Stimulated activated naive CD8-positive, alpha-beta T cell treated with anti-CD3 and anti-CD28 coated beads, Interleukin-15, Interleukin-2, amounts not matched to agents 100 ng/mL and 50 ng/mL, for 24 hours (primary cell): ENCODE results near the gene ARHGDIA.

ENCODE experiments used
- H3K27ac Mint-ChIP-seq: one replicate; pipeline ENCODE4 v1.8.0; 2021; ENCODE audit warnings: mild to moderate bottlenecking, mixed read lengths
- H3K27me3 Mint-ChIP-seq: one replicate; pipeline ENCODE4 v1.8.0; 2021; ENCODE audit warnings: mixed read lengths
- H3K36me3 Mint-ChIP-seq: one replicate; pipeline ENCODE4 v1.8.0; 2021; ENCODE audit warnings: low read depth, mixed read lengths
- H3K4me1 Mint-ChIP-seq: one replicate; pipeline ENCODE4 v1.8.0; 2021; ENCODE audit warnings: low read depth, mixed read lengths
- H3K4me3 Mint-ChIP-seq: one replicate; pipeline ENCODE4 v1.8.0; 2021; ENCODE audit warnings: mild to moderate bottlenecking, mixed read lengths
- H3K9me3 Mint-ChIP-seq: one replicate; pipeline ENCODE4 v1.8.0; 2021; ENCODE audit warnings: mixed read lengths

The ARHGDIA gene

GRCh38 chr17:81885454-81885853, 14.3 kb upstream of the ARHGDIA start:
- H3K27ac Mint-ChIP-seq, result no peak overlapping the region
- peaks cover 72% of the 10 kb centered on the region for H3K36me3 Mint-ChIP-seq
- no peak overlapping the region for H3K4me3 Mint-ChIP-seq
- no peaks in the 10 kb centered on the region for H3K27me3 Mint-ChIP-seq
- peaks cover 27% of the 10 kb centered on the region for H3K4me1 Mint-ChIP-seq
- H3K9me3 Mint-ChIP-seq, result no peaks in the 10 kb centered on the region

- Mint-ChIP-seq H3K36me3 (peaks cover 67% of the 10 kb centered on the region), H3K27ac (no peak overlapping the region), H3K4me3 (no peak overlapping the region), H3K4me1 (peaks cover 22% of the 10 kb centered on the region), H3K9me3 (no peaks in the 10 kb centered on the region), H3K27me3 (no peaks in the 10 kb centered on the region)
These were observed 13.8 kb upstream of the ARHGDIA start for GRCh38 chr17:81884968-81885367.

DNA sequence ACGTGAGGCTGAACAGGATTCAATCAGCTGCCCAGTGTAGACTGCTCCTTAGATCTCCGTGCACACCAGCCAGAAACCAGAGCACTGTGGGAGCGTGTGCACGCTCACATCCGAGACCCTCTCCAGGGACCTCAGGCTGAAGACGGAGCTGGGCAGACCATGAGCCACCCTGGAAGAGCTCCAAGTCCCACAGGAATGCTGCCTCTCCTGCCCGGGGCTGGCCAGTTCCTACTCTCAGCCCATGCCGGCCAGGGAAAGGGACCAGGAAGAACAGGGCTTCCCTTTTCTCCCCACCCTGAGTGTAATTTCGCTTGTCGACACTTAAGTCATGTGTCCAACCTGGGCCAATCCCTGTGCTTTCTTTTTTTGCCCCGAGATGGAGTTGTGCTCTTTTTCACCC, 13.4 kb upstream of the ARHGDIA start:
- no peak overlapping the region for H3K27ac Mint-ChIP-seq
- H3K4me1 Mint-ChIP-seq, result peaks cover 20% of the 10 kb centered on the region
- H3K36me3 Mint-ChIP-seq, result peaks cover 67% of the 10 kb centered on the region
- H3K9me3 Mint-ChIP-seq, result no peaks in the 10 kb centered on the region
- no peaks in the 10 kb centered on the region for H3K27me3 Mint-ChIP-seq
- H3K4me3 Mint-ChIP-seq, result no peak overlapping the region

- Mint-ChIP-seq H3K4me3 (no peak overlapping the region), H3K9me3 (no peaks in the 10 kb centered on the region), H3K36me3 (peaks cover 39% of the 10 kb centered on the region), H3K27me3 (no peaks in the 10 kb centered on the region), H3K27ac (no peak overlapping the region), H3K4me1 (peaks cover 7% of the 10 kb centered on the region)
These were observed 8.0 kb upstream of the ARHGDIA start for GRCh38 chr17:81879121-81879520.

DNA sequence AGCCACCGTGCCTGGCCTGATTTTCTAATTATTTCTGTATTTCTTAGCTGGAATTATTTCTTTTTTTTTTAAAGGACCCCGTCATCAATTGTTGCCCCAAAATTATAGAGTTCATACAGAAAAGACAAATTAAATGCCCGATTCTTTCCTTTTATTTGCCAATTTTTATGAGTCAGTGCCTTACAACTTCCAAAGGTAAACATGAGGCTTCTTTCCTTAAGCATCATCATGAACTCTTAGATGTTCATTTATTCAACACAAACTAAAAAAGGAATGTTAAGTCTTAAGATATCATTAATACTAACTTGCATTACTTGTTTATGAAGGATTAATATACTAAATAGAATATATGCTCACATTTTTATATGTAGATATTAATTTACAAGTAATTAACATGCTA, 7.2 kb upstream of the ARHGDIA start:
- Mint-ChIP-seq H3K27me3 (no peaks in the 10 kb centered on the region), H3K27ac (no peak overlapping the region), H3K4me3 (no peak overlapping the region), H3K9me3 (no peaks in the 10 kb centered on the region), H3K4me1 (peaks cover 14% of the 10 kb centered on the region), H3K36me3 (peaks cover 37% of the 10 kb centered on the region)

DNA sequence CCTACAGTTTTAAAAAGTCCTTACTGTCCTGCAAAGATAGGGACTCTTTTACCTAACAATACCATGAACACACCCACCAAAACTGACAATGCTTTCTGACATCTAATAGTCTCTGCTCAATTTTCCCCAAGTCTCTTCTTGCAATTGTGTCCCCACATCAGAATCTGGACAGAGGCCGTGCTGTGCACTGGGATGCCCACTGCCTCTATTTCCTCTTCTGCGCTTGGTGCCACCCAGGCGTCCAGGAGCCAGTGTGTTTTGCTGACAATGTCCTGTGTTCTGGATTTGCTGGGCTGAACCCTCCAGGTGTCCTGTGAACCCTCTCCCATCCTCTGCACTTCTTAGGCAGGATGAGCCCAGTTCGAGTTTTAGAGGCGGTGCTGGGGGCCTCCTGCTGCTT, 6.4 kb upstream of the ARHGDIA start:
- H3K27ac Mint-ChIP-seq, result no peak overlapping the region
- no peak overlapping the region for H3K4me3 Mint-ChIP-seq
- peaks cover 22% of the 10 kb centered on the region for H3K4me1 Mint-ChIP-seq
- H3K9me3 Mint-ChIP-seq, result no peaks in the 10 kb centered on the region
- H3K36me3 Mint-ChIP-seq, result peaks cover 35% of the 10 kb centered on the region
- H3K27me3 Mint-ChIP-seq, result no peaks in the 10 kb centered on the region

- H3K4me1 Mint-ChIP-seq, result peaks cover 56% of the 10 kb centered on the region
- H3K4me3 Mint-ChIP-seq, result peak overlapping the region; percentile 86
- no peaks in the 10 kb centered on the region for H3K9me3 Mint-ChIP-seq
- H3K36me3 Mint-ChIP-seq, result peaks cover 23% of the 10 kb centered on the region
- H3K27ac Mint-ChIP-seq, result peak overlapping the region; percentile 95
- H3K27me3 Mint-ChIP-seq, result no peaks in the 10 kb centered on the region
These were observed 472 bp upstream of the ARHGDIA start for GRCh38 chr17:81871387-81872230.

DNA sequence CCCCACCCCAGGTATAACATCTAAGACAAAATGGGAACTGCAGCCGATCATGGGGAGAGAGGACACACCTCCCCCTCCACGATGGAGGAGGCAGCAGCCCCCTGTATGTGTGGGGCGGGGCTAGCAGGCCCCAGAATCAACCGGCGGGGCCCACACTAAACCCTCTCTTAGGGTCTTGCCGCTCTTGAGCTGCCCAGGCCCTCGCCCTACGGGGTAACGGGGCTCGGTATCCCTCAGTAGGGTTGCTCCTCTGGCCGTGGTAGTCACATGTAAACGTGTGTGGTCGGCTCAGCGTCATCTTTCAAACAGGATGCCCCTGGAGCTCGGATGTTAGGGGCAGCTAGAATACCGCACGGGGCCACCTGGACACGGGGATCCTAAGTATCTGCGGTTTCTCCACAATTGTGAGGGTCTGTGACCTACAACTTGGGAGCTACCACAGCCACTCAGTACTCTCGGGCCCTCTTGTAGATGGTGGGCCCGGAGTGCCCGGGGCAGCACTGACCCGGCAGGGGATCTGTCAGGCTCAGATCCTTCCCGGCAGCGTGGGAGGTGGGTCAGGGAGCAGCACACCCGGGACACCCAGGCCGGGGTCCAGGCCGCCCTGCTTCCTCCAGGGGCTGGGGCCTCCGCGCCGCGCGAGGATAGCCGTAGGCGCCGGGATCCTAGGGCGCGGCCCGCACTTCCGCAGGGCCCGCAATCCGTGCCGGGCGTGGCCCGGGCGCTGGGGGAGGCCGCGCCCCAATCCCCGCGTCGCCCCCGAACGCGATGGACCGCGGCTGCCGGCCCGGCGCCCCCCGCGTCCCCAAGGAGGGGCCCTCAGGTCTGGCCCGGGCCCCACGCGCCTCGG, 781 bp downstream of the ARHGDIA start:
- peaks cover 63% of the 10 kb centered on the region for H3K4me1 Mint-ChIP-seq

GRCh38 chr17:81869221-81870130, 1.7 kb downstream of the ARHGDIA start:
- Mint-ChIP-seq H3K9me3 (no peaks in the 10 kb centered on the region), H3K36me3 (peaks cover 23% of the 10 kb centered on the region), H3K4me1 (peaks cover 60% of the 10 kb centered on the region), H3K27ac (peak overlapping the region; percentile 91), H3K27me3 (no peaks in the 10 kb centered on the region), H3K4me3 (peak overlapping the region; percentile 91)

More for the DNA sequence above, 781 bp downstream of the ARHGDIA start:
- H3K4me3 Mint-ChIP-seq, result peak overlapping the region; percentile 91
- H3K9me3 Mint-ChIP-seq, result no peaks in the 10 kb centered on the region
- peak overlapping the region; percentile 91 for H3K27ac Mint-ChIP-seq
- H3K36me3 Mint-ChIP-seq, result peaks cover 23% of the 10 kb centered on the region
- H3K27me3 Mint-ChIP-seq, result no peaks in the 10 kb centered on the region

DNA sequence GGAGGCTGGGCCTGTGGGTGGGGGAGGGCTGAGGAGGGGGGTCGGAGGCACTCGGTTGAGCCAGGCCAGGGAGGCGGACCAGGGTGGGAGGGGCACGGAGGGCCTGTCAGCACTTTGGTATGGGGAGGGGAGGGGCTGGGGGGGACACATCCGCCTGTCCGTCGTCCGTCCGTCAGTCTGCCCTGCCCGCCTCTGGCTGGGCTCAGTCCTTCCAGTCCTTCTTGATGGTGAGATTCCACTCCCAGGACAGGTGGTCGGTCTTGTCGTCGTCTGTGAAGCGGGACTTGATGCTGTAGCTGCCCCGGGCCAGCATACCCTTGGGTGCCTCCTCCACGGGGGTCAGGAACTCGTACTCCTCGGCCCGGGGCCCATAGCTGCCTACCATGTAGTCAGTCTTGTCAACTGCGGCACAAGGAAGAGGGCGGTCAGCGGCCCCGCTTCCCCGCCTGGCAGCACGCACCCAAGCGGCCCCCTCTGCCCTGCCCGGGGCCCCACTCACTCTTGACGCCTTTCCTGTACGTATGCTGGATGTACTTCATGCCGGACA, 2.4 kb downstream of the ARHGDIA start:
- no peaks in the 10 kb centered on the region for H3K9me3 Mint-ChIP-seq
- H3K4me3 Mint-ChIP-seq, result peak overlapping the region; percentile 91
- peaks cover 56% of the 10 kb centered on the region for H3K4me1 Mint-ChIP-seq
- H3K27ac Mint-ChIP-seq, result peak overlapping the region; percentile 79
- no peaks in the 10 kb centered on the region for H3K27me3 Mint-ChIP-seq
- H3K36me3 Mint-ChIP-seq, result peaks cover 28% of the 10 kb centered on the region

DNA sequence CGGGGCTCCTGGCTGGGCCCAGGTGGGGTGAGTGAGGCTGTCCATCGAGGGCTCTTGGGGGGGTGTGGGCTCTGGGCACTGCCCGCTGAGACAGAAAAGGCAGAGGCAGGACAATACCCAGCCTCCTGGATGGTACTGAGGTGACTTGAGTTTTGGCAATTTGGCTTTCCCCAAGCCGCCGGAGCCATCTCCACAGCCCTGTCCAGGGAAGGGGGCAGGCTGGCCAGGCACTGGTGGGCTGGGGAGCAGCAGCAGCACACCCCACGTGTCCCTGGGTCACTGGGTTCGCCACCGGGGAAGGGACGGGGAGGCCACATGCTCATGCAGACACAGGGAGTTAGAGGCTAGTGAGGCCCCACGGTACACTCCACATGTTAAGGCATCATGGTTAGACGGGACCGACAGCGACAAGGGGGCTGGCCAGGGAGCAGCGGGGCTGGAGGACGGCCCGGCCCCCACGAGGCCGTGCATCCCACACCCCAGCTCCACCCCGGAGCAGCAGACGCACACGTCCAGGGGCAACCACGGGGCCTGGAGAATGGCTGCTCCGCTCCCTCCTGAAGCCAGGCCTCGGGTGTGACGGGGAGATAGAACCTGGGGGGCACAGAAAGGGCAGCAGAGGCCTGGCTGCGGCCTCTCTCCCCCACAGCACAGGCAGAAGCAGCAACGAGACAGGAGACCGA, 3.0 kb downstream of the ARHGDIA start:
- Mint-ChIP-seq H3K27ac (peak overlapping the region; percentile 87), H3K36me3 (peaks cover 34% of the 10 kb centered on the region), H3K27me3 (no peaks in the 10 kb centered on the region), H3K4me3 (peak overlapping the region; percentile 61), H3K9me3 (no peaks in the 10 kb centered on the region), H3K4me1 (peaks cover 58% of the 10 kb centered on the region)

DNA sequence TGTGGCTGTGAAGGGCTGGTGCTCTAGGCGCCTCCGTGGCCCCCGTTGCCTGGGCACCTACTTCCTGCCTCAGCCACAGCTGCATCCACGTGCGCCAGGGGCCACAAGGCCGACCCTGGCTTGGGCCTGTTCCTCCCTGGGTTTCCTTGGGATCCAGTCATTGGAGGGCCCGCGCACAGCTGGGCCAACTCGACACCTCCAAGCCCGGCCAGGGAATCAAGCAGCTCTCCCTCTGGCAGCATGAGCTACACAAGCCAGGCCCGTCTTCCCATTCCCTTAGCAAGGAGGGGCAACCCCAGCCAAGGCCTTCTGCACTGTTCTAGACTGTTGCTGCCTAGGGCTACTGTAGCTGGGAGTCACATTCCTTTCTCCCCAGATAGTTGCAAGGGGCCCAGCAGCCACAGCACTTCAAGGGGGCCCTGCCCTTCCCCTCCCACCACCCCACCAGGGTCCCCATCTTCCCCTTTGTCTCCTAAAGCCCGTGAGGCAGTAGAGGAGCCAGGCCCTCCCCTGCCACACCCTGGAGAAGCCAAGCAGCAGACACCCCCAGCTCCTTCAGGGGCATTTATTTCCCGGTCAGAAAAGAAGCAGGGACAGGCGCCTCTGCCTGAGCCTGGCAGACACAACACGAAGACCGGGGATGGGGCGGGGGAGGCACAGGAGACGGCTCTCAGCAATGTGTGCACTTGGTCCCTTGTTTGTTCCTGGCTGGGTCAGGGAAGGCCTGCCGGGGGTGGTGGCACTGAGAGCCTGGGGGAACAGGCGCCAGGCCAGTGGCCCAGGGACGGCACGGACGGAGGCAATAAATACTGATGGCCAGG, 3.8 kb downstream of the ARHGDIA start:
- H3K4me3 Mint-ChIP-seq, result peak overlapping the region; percentile 43
- H3K27ac Mint-ChIP-seq, result peak overlapping the region; percentile 87
- no peaks in the 10 kb centered on the region for H3K9me3 Mint-ChIP-seq
- H3K4me1 Mint-ChIP-seq, result peaks cover 57% of the 10 kb centered on the region
- H3K27me3 Mint-ChIP-seq, result no peaks in the 10 kb centered on the region
- H3K36me3 Mint-ChIP-seq, result peaks cover 40% of the 10 kb centered on the region

DNA sequence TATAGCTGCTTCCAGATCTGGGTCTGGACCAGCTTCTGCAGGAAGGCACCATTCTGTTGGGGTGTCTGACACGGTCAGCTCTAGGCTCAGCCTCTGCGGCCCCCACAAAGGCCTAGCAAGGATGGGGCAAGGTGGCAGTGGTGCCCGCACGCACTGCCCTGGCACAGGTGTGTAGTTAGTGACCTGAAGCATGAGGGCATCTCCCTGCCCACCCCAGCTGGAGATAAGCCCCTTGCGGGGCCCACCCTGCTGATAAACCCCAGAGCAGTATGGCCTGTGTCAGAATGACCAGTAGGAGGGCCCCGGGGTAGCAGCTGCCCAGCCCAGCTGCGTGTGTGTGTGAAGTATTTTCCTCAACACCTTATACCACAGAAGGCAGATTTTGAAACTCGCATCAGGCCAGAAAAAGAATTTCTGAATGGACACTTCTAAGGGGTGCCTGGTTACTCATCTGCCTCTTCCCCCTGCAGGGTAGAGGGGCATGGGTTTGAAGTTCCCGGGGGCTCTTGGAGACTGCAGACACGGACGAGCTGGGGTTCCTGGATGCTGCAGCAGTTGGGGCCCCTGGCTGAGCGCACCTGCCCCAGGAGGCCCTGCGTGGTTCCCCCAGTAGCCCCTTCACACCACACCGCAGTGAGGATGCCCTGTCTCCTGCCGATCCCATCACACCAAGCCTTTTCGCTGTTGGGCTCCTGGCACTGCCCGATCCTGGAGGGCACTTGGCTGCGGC, 4.5 kb downstream of the ARHGDIA start:
- Mint-ChIP-seq H3K27ac (peak overlapping the region; percentile 87), H3K36me3 (peaks cover 45% of the 10 kb centered on the region), H3K4me1 (peaks cover 56% of the 10 kb centered on the region), H3K27me3 (no peaks in the 10 kb centered on the region), H3K4me3 (peak overlapping the region; percentile 48), H3K9me3 (no peaks in the 10 kb centered on the region)
